Measurements from ENCODE around the gene C18orf63.
"Not testable (repeated sequence)": the region's sequence is repeated elsewhere in the genome, so short reads cannot be mapped to it uniquely, and the experiment has no call there.

C18orf63 gene

GRCh38 chr18:74315464-74316256 lies at the start of gene C18orf63:
C18orf63 (plus strand) TSS chr18:74315839; CDS start chr18:74317866, 2,027 bp downstream.
- no peak for DNase-seq (ENCODE audit: low spot score)

- peak; percentile 84 for DNase-seq (ENCODE audit: low spot score)
Measured at GRCh38 chr18:74266161-74266560, 49.5 kb upstream of the C18orf63 start.

DNA sequence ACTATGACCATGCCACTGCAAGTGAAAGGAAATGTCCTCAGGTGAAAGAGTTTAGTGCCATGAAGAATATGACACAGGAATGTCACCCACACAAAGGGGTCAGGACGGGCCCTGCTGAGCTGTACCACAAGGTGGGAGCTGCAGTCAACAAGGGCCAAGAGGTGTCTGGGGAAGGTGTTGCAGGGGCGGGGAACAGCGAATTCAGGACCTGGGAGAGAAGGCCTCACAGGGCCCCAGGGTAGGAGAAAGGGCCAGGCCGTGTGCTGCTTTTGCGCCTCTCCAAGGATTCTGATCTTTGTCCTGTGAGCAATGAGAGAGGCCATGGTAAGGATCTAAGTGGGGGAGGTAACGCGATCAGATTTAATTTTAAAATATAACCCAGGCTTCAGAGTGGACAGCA lies 47.5 kb upstream of the C18orf63 start:
- no peak for DNase-seq (ENCODE audit: low spot score)

GRCh38 chr18:74268933-74269620 lies 46.6 kb upstream of the C18orf63 start:
- no peak for DNase-seq (ENCODE audit: low spot score)

- DNase-seq (ENCODE audit: low spot score), result no peak
Measured at GRCh38 chr18:74271635-74272034, 44.0 kb upstream of the C18orf63 start.

DNA sequence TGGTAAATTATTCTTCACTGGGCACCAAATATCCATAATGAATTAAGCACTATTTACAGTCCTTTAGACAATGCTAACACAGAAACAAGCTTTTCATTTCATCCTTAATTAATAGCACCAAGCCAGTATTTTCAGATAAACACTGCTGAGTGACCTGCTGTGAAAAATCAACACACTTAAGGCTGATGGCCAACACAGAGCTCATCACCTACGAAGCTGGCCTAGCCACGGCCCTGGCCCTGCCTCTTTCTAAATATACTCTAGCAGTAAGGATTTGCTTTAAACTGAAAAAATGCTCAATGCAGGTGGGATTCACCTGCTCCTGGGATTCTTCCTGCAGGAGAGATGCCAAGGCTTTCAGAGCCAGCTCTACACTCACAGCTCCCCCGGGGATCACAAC lies 42.2 kb upstream of the C18orf63 start:
- DNase-seq (ENCODE audit: low spot score), result no peak

GRCh38 chr18:74274700-74275099 lies 40.9 kb upstream of the C18orf63 start:
- no peak for DNase-seq (ENCODE audit: low spot score)

DNA sequence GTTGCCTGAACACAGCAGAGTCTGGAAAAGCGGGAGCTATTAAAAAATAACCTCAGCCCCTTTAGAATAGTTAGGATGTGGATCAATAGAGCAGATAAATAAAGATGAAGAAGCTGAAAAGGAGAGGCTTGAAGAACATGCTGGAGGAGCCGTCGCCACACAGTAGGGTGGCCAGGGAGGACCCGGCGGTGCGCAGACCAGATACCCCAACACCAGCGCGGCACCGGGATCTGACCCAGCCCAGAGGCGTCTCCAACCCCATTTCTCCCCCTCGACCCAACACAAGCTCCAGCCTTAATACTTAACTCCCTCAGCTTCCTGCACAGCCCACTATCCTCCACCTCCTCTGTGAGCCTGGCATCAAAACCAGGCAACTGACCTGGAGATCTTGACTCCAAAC lies 39.9 kb upstream of the C18orf63 start:
- DNase-seq (ENCODE audit: low spot score), result no peak

GRCh38 chr18:74276609-74277008 lies 39.0 kb upstream of the C18orf63 start:
- DNase-seq (ENCODE audit: low spot score), result no peak

GRCh38 chr18:74277296-74277695 lies 38.3 kb upstream of the C18orf63 start:
- no peak for DNase-seq (ENCODE audit: low spot score)

GRCh38 chr18:74278058-74278457 lies 37.6 kb upstream of the C18orf63 start:
- DNase-seq (ENCODE audit: low spot score), result no peak

- DNase-seq (ENCODE audit: low spot score), result no peak
Measured at GRCh38 chr18:74278983-74279382, 36.7 kb upstream of the C18orf63 start.

GRCh38 chr18:74281011-74281979 lies 34.3 kb upstream of the C18orf63 start:
- no peak for DNase-seq (ENCODE audit: low spot score)

DNA sequence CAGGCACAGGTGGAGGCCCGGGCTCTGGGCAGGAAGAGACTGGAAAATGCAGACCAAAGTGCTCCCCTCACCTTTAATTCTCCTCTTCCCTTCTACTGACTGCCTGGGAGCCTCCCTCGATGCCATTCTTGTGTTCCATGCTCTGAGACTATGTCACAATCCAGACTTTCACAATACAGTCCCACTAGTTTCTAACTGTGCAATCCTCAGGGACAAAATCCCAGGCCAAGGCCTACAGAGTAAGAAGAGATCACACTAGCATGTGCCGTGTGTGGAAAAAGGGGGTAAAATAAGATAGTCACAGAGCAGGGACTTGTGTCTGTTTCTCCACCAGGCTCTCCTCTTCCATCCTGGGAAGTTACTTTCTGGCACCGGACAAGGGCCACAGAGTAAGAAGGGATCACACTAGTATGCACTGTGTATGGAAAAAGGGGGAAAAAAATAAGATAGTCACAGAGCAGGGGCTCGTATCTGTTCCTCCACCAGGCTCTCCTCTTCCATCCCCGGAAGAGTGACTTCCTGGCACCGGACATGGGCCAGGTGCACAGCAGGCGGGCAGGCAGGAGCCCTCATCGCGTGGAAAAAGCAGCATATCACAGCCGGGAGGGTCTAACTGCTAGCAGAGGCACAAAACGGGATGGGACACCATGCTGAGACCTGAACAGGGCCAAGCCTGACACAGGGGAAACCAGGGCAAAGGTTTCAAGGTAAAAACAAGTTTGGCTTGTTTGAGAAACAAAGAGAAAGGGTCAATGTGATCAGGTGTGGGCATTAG lies 33.5 kb upstream of the C18orf63 start:
- no peak for DNase-seq (ENCODE audit: low spot score)

GRCh38 chr18:74282755-74283554 lies 32.7 kb upstream of the C18orf63 start:
- DNase-seq (ENCODE audit: low spot score), result peak; percentile 41

GRCh38 chr18:74283646-74284045 lies 32.0 kb upstream of the C18orf63 start:
- no peak for DNase-seq (ENCODE audit: low spot score)

- DNase-seq (ENCODE audit: low spot score), result no peak
Measured at GRCh38 chr18:74284191-74284979, 31.3 kb upstream of the C18orf63 start.

DNA sequence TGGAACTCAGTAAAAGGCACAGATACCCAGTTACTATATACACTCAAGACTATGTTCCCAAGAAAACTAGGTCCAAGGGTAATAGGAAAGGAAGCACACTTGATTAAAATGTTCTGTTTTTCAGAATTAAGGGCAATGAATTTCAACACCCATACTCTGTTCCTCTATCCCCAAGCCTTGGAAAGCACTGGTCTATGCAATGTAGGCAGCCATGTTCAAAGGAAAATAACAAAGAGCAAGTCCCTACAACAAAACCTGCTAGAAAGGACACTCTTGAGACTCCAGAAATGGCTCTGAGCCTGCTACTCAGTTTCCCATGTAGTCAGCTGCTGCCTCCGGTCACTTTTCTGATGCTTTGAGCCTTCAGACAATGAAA lies 30.7 kb upstream of the C18orf63 start:
- no peak for DNase-seq (ENCODE audit: low spot score)

- DNase-seq (ENCODE audit: low spot score), result not testable (repeated sequence)
Measured at GRCh38 chr18:74285583-74285982, 30.1 kb upstream of the C18orf63 start.

Data from kidney tubule cell (primary cell).